Measurements from ENCODE around the gene HERPUD1. TPM values are rescaled to one million over a fixed set of nuclear protein-coding genes. Genes with fewer than 3 reads are reported as not detected.

HERPUD1 gene
- polyA plus RNA-seq, 1 experiment = 215 TPM

- ChIA-PET CTCF (interaction anchor here (0.5 to 1.6 kb wide), 6 partner anchors 12 to 262 kb away, joined by 3 to 8 read pairs (median 4); partner anchors contain the start of gene NLRC5), POLR2A (interaction anchor here (0.7 to 1.2 kb wide), 6 partner anchors 19 to 75 kb away, joined by 3 to 9 read pairs (median 3); partner anchors contain the start of gene HERPUD1)
- Histone ChIP-seq H3K27ac (ENCODE audit: low read depth, low read length) (peak overlapping the region; percentile 72), H3K9me3 (ENCODE audit: control insufficient read depth, insufficient read depth, low read length) (peaks cover 4% of the 10 kb centered on the region; the same call in 1 of the 2 replicates), H3K4me3 (ENCODE audit: low read depth, low read length) (no peak overlapping the region), H3K27me3 (ENCODE audit: control insufficient read depth, insufficient read depth, low read length) (no peaks in the 10 kb centered on the region)
- peak; percentile 65 for DNase-seq (ENCODE audit: low read depth, low spot score)
- TF ChIP-seq, protein P1, sequence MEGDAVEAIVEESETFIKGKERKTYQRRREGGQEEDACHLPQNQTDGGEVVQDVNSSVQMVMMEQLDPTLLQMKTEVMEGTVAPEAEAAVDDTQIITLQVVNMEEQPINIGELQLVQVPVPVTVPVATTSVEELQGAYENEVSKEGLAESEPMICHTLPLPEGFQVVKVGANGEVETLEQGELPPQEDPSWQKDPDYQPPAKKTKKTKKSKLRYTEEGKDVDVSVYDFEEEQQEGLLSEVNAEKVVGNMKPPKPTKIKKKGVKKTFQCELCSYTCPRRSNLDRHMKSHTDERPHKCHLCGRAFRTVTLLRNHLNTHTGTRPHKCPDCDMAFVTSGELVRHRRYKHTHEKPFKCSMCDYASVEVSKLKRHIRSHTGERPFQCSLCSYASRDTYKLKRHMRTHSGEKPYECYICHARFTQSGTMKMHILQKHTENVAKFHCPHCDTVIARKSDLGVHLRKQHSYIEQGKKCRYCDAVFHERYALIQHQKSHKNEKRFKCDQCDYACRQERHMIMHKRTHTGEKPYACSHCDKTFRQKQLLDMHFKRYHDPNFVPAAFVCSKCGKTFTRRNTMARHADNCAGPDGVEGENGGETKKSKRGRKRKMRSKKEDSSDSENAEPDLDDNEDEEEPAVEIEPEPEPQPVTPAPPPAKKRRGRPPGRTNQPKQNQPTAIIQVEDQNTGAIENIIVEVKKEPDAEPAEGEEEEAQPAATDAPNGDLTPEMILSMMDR (IDR thresholded peaks at IDR 0.05; ENCODE audit: low read depth, low read length) = peak; percentile 64
Observed at GRCh38 chr16:56964243-56965148, 32.6 kb downstream of the HERPUD1 start.

- CTCF ChIA-PET = interaction anchor here (1.0 to 1.6 kb wide), 4 partner anchors 9 to 97 kb away, joined by 3 to 8 read pairs (median 4); no protein-coding TSS in a partner anchor
- no peaks in the 10 kb centered on the region for H3K27me3 ChIP-seq (ENCODE audit: control insufficient read depth, insufficient read depth, low read length)
- TF ChIP-seq, protein P1 (IDR thresholded peaks at IDR 0.05; ENCODE audit: low read depth, low read length) = no peak
- no peak for DNase-seq (ENCODE audit: low read depth, low spot score)
- no peak overlapping the region for H3K4me3 ChIP-seq (ENCODE audit: low read depth, low read length)
- POLR2A ChIA-PET = interaction anchor here (0.6 to 1.2 kb wide), 6 partner anchors 21 to 237 kb away, joined by 3 to 11 read pairs (median 3); partner anchors contain the start of gene HERPUD1
- peak overlapping the region; percentile 47 for H3K27ac ChIP-seq (ENCODE audit: low read depth, low read length)
- peaks cover 4% of the 10 kb centered on the region; the same call in 1 of the 2 replicates for H3K9me3 ChIP-seq (ENCODE audit: control insufficient read depth, insufficient read depth, low read length)
Observed at GRCh38 chr16:56965149-56966092, 33.5 kb downstream of the HERPUD1 start.

DNA sequence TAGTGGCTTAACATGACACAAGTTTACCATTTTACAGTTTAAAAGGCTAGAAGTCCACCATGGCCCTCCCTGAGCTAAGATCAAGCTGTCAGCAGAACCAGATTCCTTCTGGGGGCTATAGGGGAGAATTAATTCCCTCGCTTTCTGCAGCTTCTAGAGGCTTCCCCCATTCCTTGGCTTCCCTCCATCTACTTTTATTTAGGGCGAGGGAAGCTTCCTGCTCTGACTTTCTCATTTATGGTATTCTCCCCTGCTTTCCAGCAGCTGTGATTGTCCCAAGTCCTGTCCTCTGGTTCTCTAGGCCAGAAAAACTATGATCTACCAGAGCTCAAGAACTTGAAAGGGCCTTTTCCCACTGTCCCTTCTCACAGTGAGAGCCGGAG, 34.1 kb downstream of the HERPUD1 start:
- Histone ChIP-seq H3K27ac (ENCODE audit: low read depth, low read length) (peak overlapping the region; percentile 47), H3K4me3 (ENCODE audit: low read depth, low read length) (no peak overlapping the region), H3K9me3 (ENCODE audit: control insufficient read depth, insufficient read depth, low read length) (peaks cover 4% of the 10 kb centered on the region; the same call in 1 of the 2 replicates), H3K27me3 (ENCODE audit: control insufficient read depth, insufficient read depth, low read length) (no peaks in the 10 kb centered on the region)
- ChIA-PET POLR2A (interaction anchor here (0.6 to 1.0 kb wide), 2 partner anchors 23 to 237 kb away, joined by 6 to 11 read pairs; partner anchors contain the start of gene NLRC5), CTCF (interaction anchor here (1.0 kb wide), 1 partner anchor 9 kb away, joined by 3 read pairs; no protein-coding TSS in a partner anchor)
- TF ChIP-seq, protein P1 (IDR thresholded peaks at IDR 0.05; ENCODE audit: low read depth, low read length) = no peak
- DNase-seq (ENCODE audit: low read depth, low spot score) = no peak

GRCh38 chr16:56967733-56968132, 35.8 kb downstream of the HERPUD1 start:
- no peak overlapping the region for H3K4me3 ChIP-seq (ENCODE audit: low read depth, low read length)
- TF ChIP-seq, protein P1 (IDR thresholded peaks at IDR 0.05; ENCODE audit: low read depth, low read length) = no peak
- ChIA-PET CTCF (no interaction called here), POLR2A (interaction anchor here (0.7 to 1.2 kb wide), 3 partner anchors 21 to 30 kb away, joined by 3 to 4 read pairs (median 3); partner anchors contain the start of gene NLRC5)
- no peak for DNase-seq (ENCODE audit: low read depth, low spot score)
- H3K27ac ChIP-seq (ENCODE audit: low read depth, low read length) = no peak overlapping the region
- no peaks in the 10 kb centered on the region for H3K27me3 ChIP-seq (ENCODE audit: control insufficient read depth, insufficient read depth, low read length)
- peaks cover 4% of the 10 kb centered on the region; the same call in 1 of the 2 replicates for H3K9me3 ChIP-seq (ENCODE audit: control insufficient read depth, insufficient read depth, low read length)
